ENCODE measurements around the gene DENND2D. TPM values are rescaled to one million over a fixed set of nuclear protein-coding genes. Genes with fewer than 3 reads are reported as not detected.

DENND2D gene
- 0.94 TPM for total RNA-seq

GRCh38 chr1:111199881-111200801, at the start of gene DENND2D:
Gene DENND2D, minus strand, starts transcription at chr1:111200646. Its CDS starts 187 bp downstream, at chr1:111200459.

GRCh38 chr1:111227434-111227833, 27.0 kb upstream of the DENND2D start, which contains the start of gene CHI3L2:
Gene CHI3L2, plus strand, starts transcription at chr1:111227713. Its CDS starts 17 bp downstream, at chr1:111227730.

GRCh38 chr1:111139956-111140679, 60.3 kb downstream of the DENND2D start, which contains the start of the genes CEPT1 and DRAM2:
Gene CEPT1, plus strand, starts transcription at chr1:111140223. Its CDS starts 7,492 bp downstream, at chr1:111147715.
Gene DRAM2, minus strand, starts transcription at chr1:111140093. Its CDS starts 8,539 bp downstream, at chr1:111131554.

Small RNA genes within 50 kb of the gene (small RNA-seq; reads per million reads assigned to genes)
- gene AL355816.1 (ENCODE audit: low replicate concordance), result not detected

Other genes starting within 250 kb of the DENND2D start
- 18.5 TPM for gene LRIF1, start 236.7 kb downstream of the DENND2D start, total RNA-seq
- gene DRAM2, start 60.6 kb downstream of the DENND2D start, total RNA-seq, result 51.6 TPM
- gene CEPT1, start 60.4 kb downstream of the DENND2D start, total RNA-seq, result 61.0 TPM
- gene CHI3L2, start 27.1 kb upstream of the DENND2D start, total RNA-seq, result 0.31 TPM
- not detected for gene CHIA, start 90.2 kb upstream of the DENND2D start, total RNA-seq
- 5.6 TPM for gene OVGP1, start 227.1 kb upstream of the DENND2D start, total RNA-seq
- gene WDR77, start 248.6 kb upstream of the DENND2D start, total RNA-seq, result 31.3 TPM
- gene ATP5PB, start 248.8 kb upstream of the DENND2D start, total RNA-seq, result 130 TPM

Measured in parietal lobe (tissue), 2 donors.